HEK293T (cell line): ENCODE data around the gene CNFN.

Experiments
- BHLHE40 ChIP-seq: fragments of 450-650 bp; IDR thresholded peaks from 2 replicates; pipeline ENCODE4 v1.6.1; 2016; ENCODE audit warnings: mild to moderate bottlenecking, moderate library complexity, borderline replicate concordance
- ELF4 ChIP-seq: fragments of 450-650 bp; IDR thresholded peaks from 2 replicates; pipeline ENCODE4 v1.6.1; 2017; ENCODE audit warnings: antibody characterized with exemption
- FOXA1 ChIP-seq: fragments of 450-650 bp; IDR thresholded peaks from 2 replicates; pipeline ENCODE4 v1.6.1; 2016; ENCODE audit warnings: mild to moderate bottlenecking
- FOXK2 ChIP-seq: fragments of 450-650 bp; IDR thresholded peaks from 2 replicates; pipeline ENCODE4 v1.6.1; 2016; ENCODE audit warnings: mild to moderate bottlenecking
- FOXM1 ChIP-seq: fragments of 450-650 bp; IDR thresholded peaks from 2 replicates; pipeline ENCODE4 v1.6.1; 2017; ENCODE audit warnings: mild to moderate bottlenecking, borderline replicate concordance
- HDGF ChIP-seq: fragments of 450-650 bp; IDR thresholded peaks from 2 replicates; pipeline ENCODE4 v1.6.1; 2017; ENCODE audit warnings: antibody characterized with exemption, borderline replicate concordance
- SP1 ChIP-seq: fragments of 450-650 bp; IDR thresholded peaks from 2 replicates; pipeline ENCODE4 v1.6.1; 2017
- SUZ12 ChIP-seq: fragments of 450-650 bp; IDR thresholded peaks from 2 replicates; pipeline ENCODE4 v1.6.1; 2016; ENCODE audit warnings: mild to moderate bottlenecking
- TARDBP ChIP-seq: fragments of 450-650 bp; IDR thresholded peaks from 2 replicates; pipeline ENCODE4 v1.6.1; 2016
- TF ChIP-seq, protein P1 (sequence below): fragments of 450-650 bp; IDR thresholded peaks from 2 replicates; pipeline ENCODE4 v1.6.1; 2016

DNA sequence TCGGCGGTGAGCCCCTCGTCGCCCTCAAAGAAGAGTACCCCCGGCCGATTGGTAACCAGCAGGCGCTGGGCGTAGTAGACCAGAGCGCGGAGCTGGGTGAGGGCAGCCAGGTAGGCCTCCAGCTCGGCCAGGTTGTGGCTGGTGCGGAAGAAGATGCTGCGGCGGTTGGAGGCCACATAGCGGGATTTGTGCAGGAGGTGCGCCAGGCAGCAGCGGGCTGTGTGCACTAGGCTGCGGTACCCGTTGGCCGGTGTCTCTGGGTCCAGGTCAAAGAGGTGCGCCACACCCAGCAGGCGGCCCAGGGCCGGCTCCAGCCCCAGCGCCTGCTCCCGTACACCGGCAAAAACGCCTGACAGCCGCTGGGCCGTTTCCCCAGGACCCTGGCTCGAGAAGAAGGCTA lies 20.3 kb upstream of the CNFN start:
- no peak for TF ChIP-seq HDGF
- TF ChIP-seq ELF4 = no peak
- no peak for TF ChIP-seq SUZ12
- TF ChIP-seq BHLHE40 = no peak
- TF ChIP-seq FOXA1 = no peak
- no peak for TF ChIP-seq SP1
- no peak for TF ChIP-seq TARDBP
- TF ChIP-seq, protein P1, sequence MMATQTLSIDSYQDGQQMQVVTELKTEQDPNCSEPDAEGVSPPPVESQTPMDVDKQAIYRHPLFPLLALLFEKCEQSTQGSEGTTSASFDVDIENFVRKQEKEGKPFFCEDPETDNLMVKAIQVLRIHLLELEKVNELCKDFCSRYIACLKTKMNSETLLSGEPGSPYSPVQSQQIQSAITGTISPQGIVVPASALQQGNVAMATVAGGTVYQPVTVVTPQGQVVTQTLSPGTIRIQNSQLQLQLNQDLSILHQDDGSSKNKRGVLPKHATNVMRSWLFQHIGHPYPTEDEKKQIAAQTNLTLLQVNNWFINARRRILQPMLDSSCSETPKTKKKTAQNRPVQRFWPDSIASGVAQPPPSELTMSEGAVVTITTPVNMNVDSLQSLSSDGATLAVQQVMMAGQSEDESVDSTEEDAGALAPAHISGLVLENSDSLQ = no peak
- no peak for TF ChIP-seq FOXK2
- TF ChIP-seq FOXM1 = no peak
